Caco-2 (cell line): ENCODE measurements around the gene COLEC12. TPM values are rescaled to one million over a fixed set of nuclear protein-coding genes. Genes with fewer than 3 reads are reported as not detected.

Experiments used
- BruUV-seq: library from RNA; stranded (reverse); fragments of 400-500 nt; replicated peaks from 2 replicates; lab custom pipeline; 2021; lab: Mats Ljungman, UMichigan
- CTCF ChIA-PET: fragments of 300-600 bp; sonication (Branson Sonifier 250); formaldehyde crosslinking; loops from one replicate; lab custom pipeline; 2022; ENCODE audit warnings: antibody characterized with exemption; lab: Charles Lee
- POLR2A ChIA-PET: fragments of 300-600 bp; sonication (Branson Sonifier 250); formaldehyde crosslinking; loops from one replicate; lab custom pipeline; 2022; ENCODE audit warnings: antibody characterized with exemption; lab: Charles Lee
- DNase-seq, 2 experiments: peaks; one replicate each; pipeline versions ENCODE4 v3.0.0 to v3.0.0-alpha.2; 2020 to 2022
- H3K27me3 ChIP-seq: replicated peaks from 2 replicates; pipeline ENCODE4 v1.6.0; 2011; ENCODE audit warnings: low read length; ENCODE audit not compliant: control insufficient read depth, insufficient read depth
- H3K36me3 ChIP-seq: 2 replicates; pipeline ENCODE4 v1.5.1; 2011; ENCODE audit warnings: low read length; ENCODE audit not compliant: control insufficient read depth, insufficient read depth
- H3K4me1 ChIP-seq: fragments of 250-450 bp; sonication (Bioruptor Pico); 2 replicates; pipeline ENCODE4 v1.5.1; 2020; ENCODE audit warnings: mild to moderate bottlenecking
- H3K4me3 ChIP-seq: 2 replicates; pipeline ENCODE4 v1.5.1; 2011; ENCODE audit warnings: low read depth, mild to moderate bottlenecking, control low read depth, low read length
- H3K9me3 ChIP-seq: fragments of 250-450 bp; sonication (Bioruptor Pico); 2 replicates; pipeline ENCODE4 v1.5.1; 2020; ENCODE audit warnings: mild to moderate bottlenecking, moderate library complexity
- H3K27ac Mint-ChIP-seq: one replicate; pipeline ENCODE4 v1.8.0; 2022; ENCODE audit warnings: mixed read lengths; ENCODE audit not compliant: unreplicated experiment
- H3K27me3 Mint-ChIP-seq: one replicate; pipeline ENCODE4 v1.8.0; 2022; ENCODE audit warnings: mixed read lengths; ENCODE audit not compliant: insufficient read depth, unreplicated experiment
- H3K36me3 Mint-ChIP-seq: one replicate; pipeline ENCODE4 v1.8.0; 2022; ENCODE audit warnings: mild to moderate bottlenecking, mixed read lengths; ENCODE audit not compliant: insufficient read depth, unreplicated experiment
- H3K4me1 Mint-ChIP-seq: one replicate; pipeline ENCODE4 v1.8.0; 2022; ENCODE audit warnings: low read depth, mixed read lengths; ENCODE audit not compliant: unreplicated experiment
- H3K4me3 Mint-ChIP-seq: one replicate; pipeline ENCODE4 v1.8.0; 2022; ENCODE audit warnings: mild to moderate bottlenecking, moderate library complexity, mixed read lengths; ENCODE audit not compliant: unreplicated experiment
- H3K9me3 Mint-ChIP-seq: one replicate; pipeline ENCODE4 v1.8.0; 2022; ENCODE audit warnings: mixed read lengths; ENCODE audit not compliant: unreplicated experiment
- intact Hi-C: fragments of 100-400 bp; cut with micrococcal nuclease; formaldehyde crosslinking; loops from one replicate; pipeline ENCODE4 v1.10.0; 2022; ENCODE audit not compliant: unreplicated experiment
- total RNA-seq: library from RNA; stranded (reverse); gene quantifications from 2 replicates; pipeline ENCODE4 v1.2.3, GENCODE V29; 2022
- TF ChIP-seq, protein P1 (sequence below), 2 experiments: fragments of 200-600 bp in 1 of 2; IDR thresholded peaks; 1 replicate in 1 of 2; 2 replicates in 1 of 2; pipeline versions ENCODE4 v1.5.1 to v1.8.0; 2011 to 2022; ENCODE audit warnings: antibody characterized with exemption in 1 of 2, control low read depth in 1 of 2, inconsistent platforms in 1 of 2, low read depth in 1 of 2, low read length in 1 of 2, mild to moderate bottlenecking in 1 of 2, moderate library complexity in 1 of 2; ENCODE audit not compliant: insufficient read depth in 1 of 2, severe bottlenecking in 1 of 2, unreplicated experiment in 1 of 2

Gene COLEC12
- total RNA-seq, 1 experiment from 2014 or later: 0.09 TPM

- TF ChIP-seq, protein P1, sequence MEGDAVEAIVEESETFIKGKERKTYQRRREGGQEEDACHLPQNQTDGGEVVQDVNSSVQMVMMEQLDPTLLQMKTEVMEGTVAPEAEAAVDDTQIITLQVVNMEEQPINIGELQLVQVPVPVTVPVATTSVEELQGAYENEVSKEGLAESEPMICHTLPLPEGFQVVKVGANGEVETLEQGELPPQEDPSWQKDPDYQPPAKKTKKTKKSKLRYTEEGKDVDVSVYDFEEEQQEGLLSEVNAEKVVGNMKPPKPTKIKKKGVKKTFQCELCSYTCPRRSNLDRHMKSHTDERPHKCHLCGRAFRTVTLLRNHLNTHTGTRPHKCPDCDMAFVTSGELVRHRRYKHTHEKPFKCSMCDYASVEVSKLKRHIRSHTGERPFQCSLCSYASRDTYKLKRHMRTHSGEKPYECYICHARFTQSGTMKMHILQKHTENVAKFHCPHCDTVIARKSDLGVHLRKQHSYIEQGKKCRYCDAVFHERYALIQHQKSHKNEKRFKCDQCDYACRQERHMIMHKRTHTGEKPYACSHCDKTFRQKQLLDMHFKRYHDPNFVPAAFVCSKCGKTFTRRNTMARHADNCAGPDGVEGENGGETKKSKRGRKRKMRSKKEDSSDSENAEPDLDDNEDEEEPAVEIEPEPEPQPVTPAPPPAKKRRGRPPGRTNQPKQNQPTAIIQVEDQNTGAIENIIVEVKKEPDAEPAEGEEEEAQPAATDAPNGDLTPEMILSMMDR (IDR thresholded peaks at IDR 0.05; ENCODE audit: insufficient read depth in 1 of 2, low read depth in 1 of 2, low read length in 1 of 2, severe bottlenecking in 1 of 2, unreplicated experiment in 1 of 2): no peak
- no peaks in the 10 kb centered on the region for H3K27me3 Mint-ChIP-seq
- no peaks in the 10 kb centered on the region for H3K4me1 Mint-ChIP-seq
- CTCF ChIA-PET: no interaction called here
- Histone ChIP-seq H3K27me3 (no peaks in the 10 kb centered on the region), H3K9me3 (no peaks in the 10 kb centered on the region), H3K4me3 (no peak overlapping the region), H3K4me1 (no peaks in the 10 kb centered on the region), H3K36me3 (no peaks in the 10 kb centered on the region)
- BruUV-seq: no TSS peak
- no peak for DNase-seq
- no peak overlapping the region for H3K4me3 Mint-ChIP-seq
- intact Hi-C loops: no loop called here
- H3K36me3 Mint-ChIP-seq: no peaks in the 10 kb centered on the region
- POLR2A ChIA-PET: no interaction called here
- no peaks in the 10 kb centered on the region for H3K9me3 Mint-ChIP-seq
- no peak overlapping the region for H3K27ac Mint-ChIP-seq
Measured at GRCh38 chr18:354003-354402, 146.5 kb downstream of the COLEC12 start.

- Histone ChIP-seq H3K36me3 (no peaks in the 10 kb centered on the region), H3K4me1 (no peaks in the 10 kb centered on the region), H3K27me3 (no peaks in the 10 kb centered on the region), H3K4me3 (no peak overlapping the region), H3K9me3 (no peaks in the 10 kb centered on the region)
- H3K27me3 Mint-ChIP-seq: no peaks in the 10 kb centered on the region
- no peak overlapping the region for H3K27ac Mint-ChIP-seq
- no peak overlapping the region for H3K4me3 Mint-ChIP-seq
- ChIA-PET POLR2A (no interaction called here), CTCF (no interaction called here)
- H3K9me3 Mint-ChIP-seq: no peaks in the 10 kb centered on the region
- no peaks in the 10 kb centered on the region for H3K4me1 Mint-ChIP-seq
- H3K36me3 Mint-ChIP-seq: no peaks in the 10 kb centered on the region
- BruUV-seq: no TSS peak
- intact Hi-C loops: no loop called here
- TF ChIP-seq, protein P1 (IDR thresholded peaks at IDR 0.05; ENCODE audit: insufficient read depth in 1 of 2, low read depth in 1 of 2, low read length in 1 of 2, severe bottlenecking in 1 of 2, unreplicated experiment in 1 of 2): no peak
- no peak for DNase-seq
Measured at GRCh38 chr18:352438-352837, 148.1 kb downstream of the COLEC12 start.

DNA sequence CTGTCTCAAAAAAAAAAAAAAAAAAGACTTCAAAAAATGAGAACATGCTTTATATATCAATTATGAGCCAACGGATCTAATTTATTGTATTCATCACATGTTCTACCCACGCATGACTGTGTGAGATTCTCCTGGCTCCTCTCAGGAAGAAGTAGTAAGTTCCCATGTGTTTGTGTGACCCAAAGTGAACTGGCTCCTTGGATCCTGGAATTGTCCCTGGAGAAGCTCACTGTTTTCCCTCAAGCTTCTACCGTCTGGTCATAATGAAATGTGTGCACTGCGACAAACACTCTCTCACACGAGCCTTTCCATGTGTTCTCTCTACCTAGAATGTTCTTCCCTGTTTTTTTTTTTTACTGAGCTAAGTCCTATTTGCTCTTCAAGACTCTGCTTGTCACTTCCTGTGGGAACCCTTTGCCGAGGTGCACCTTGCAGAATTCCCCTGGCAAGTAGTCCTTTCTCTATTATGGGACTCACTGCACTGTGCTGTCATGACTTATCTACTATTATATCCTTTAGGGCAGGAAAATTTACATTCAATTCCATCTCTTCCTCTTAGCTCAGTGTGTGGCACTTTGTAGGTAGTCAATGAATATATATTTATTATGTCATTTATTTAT lies 149.4 kb downstream of the COLEC12 start:
- Histone ChIP-seq H3K4me1 (no peaks in the 10 kb centered on the region), H3K27me3 (no peaks in the 10 kb centered on the region), H3K36me3 (no peaks in the 10 kb centered on the region), H3K4me3 (no peak overlapping the region), H3K9me3 (no peaks in the 10 kb centered on the region)
- TF ChIP-seq, protein P1 (IDR thresholded peaks at IDR 0.05; ENCODE audit: insufficient read depth in 1 of 2, low read depth in 1 of 2, low read length in 1 of 2, severe bottlenecking in 1 of 2, unreplicated experiment in 1 of 2): no peak
- ChIA-PET CTCF (no interaction called here), POLR2A (interaction anchor here (0.7 kb wide), 1 partner anchor 66 kb away, joined by 13 read pairs; no protein-coding TSS in a partner anchor)
- no peak for DNase-seq
- intact Hi-C loops: no loop called here
- Mint-ChIP-seq H3K9me3 (no peaks in the 10 kb centered on the region), H3K4me1 (no peaks in the 10 kb centered on the region), H3K36me3 (no peaks in the 10 kb centered on the region), H3K27me3 (no peaks in the 10 kb centered on the region), H3K27ac (no peak overlapping the region), H3K4me3 (no peak overlapping the region)
- no TSS peak for BruUV-seq
